ENCODE measurements around the gene SLC25A23.

Gene SLC25A23

GRCh38 chr19:6414793-6415590 lies 44.6 kb downstream of the SLC25A23 start:
- Histone ChIP-seq H3K79me2 (ENCODE audit: insufficient read depth, low read length) (peaks cover 25% of the 10 kb centered on the region), H4K20me1 (ENCODE audit: insufficient read depth, low read length) (peaks cover 72% of the 10 kb centered on the region), H3K9ac (ENCODE audit: low read depth, low read length) (no peak overlapping the region), H3K27ac (ENCODE audit: low read length) (no peak overlapping the region), H3K4me3 (ENCODE audit: low read depth in 1 of 2, low read length in 2 of 2) (no peak overlapping the region), H3K36me3 (ENCODE audit: insufficient read depth, low read length) (peaks cover 66% of the 10 kb centered on the region), H3K4me1 (ENCODE audit: insufficient read depth, low read length) (no peaks in the 10 kb centered on the region), H2AFZ (ENCODE audit: low read depth, low read length) (no peak overlapping the region), H3K27me3 (ENCODE audit: insufficient read depth, low read length, poor library complexity) (no peaks in the 10 kb centered on the region), H3K9me3 (ENCODE audit: insufficient read depth, low read length, severe bottlenecking) (no peaks in the 10 kb centered on the region), H3K4me2 (ENCODE audit: insufficient read depth, low read length) (no peak overlapping the region)
- TF ChIP-seq EZH2 (IDR thresholded peaks at IDR 0.05; ENCODE audit: borderline replicate concordance, low read depth, low read length, severe bottlenecking) (no peak), CTCF (IDR thresholded peaks at IDR 0.05; ENCODE audit: borderline replicate concordance, extremely low read depth, low read length, poor library complexity, severe bottlenecking) (no peak)
- ATAC-seq (ENCODE audit: insufficient read depth, low read depth) (no peak), DNase-seq (no peak)

- TF ChIP-seq CTCF (IDR thresholded peaks at IDR 0.05; ENCODE audit: borderline replicate concordance, extremely low read depth, low read length, poor library complexity, severe bottlenecking), result no peak
- no peak for TF ChIP-seq EZH2 (IDR thresholded peaks at IDR 0.05; ENCODE audit: borderline replicate concordance, low read depth, low read length, severe bottlenecking)
- no peak for DNase-seq
- no peak for ATAC-seq (ENCODE audit: insufficient read depth, low read depth)
- peaks cover 56% of the 10 kb centered on the region for H3K36me3 ChIP-seq (ENCODE audit: insufficient read depth, low read length)
- H3K4me3 ChIP-seq (ENCODE audit: low read depth in 1 of 2, low read length in 2 of 2), result no peak overlapping the region
- H3K27me3 ChIP-seq (ENCODE audit: insufficient read depth, low read length, poor library complexity), result no peaks in the 10 kb centered on the region
- H3K9me3 ChIP-seq (ENCODE audit: insufficient read depth, low read length, severe bottlenecking), result no peaks in the 10 kb centered on the region
- no peak overlapping the region for H3K9ac ChIP-seq (ENCODE audit: low read depth, low read length)
- no peaks in the 10 kb centered on the region for H3K4me1 ChIP-seq (ENCODE audit: insufficient read depth, low read length)
- peaks cover 61% of the 10 kb centered on the region for H4K20me1 ChIP-seq (ENCODE audit: insufficient read depth, low read length)
- no peak overlapping the region for H3K27ac ChIP-seq (ENCODE audit: low read length)
- peaks cover 15% of the 10 kb centered on the region for H3K79me2 ChIP-seq (ENCODE audit: insufficient read depth, low read length)
- H3K4me2 ChIP-seq (ENCODE audit: insufficient read depth, low read length), result no peak overlapping the region
- H2AFZ ChIP-seq (ENCODE audit: low read depth, low read length), result no peak overlapping the region
Measured at GRCh38 chr19:6413721-6414643, 45.6 kb downstream of the SLC25A23 start.

- Histone ChIP-seq H4K20me1 (ENCODE audit: insufficient read depth, low read length) (peaks cover 54% of the 10 kb centered on the region), H3K36me3 (ENCODE audit: insufficient read depth, low read length) (peaks cover 49% of the 10 kb centered on the region), H3K27ac (ENCODE audit: low read length) (no peak overlapping the region), H2AFZ (ENCODE audit: low read depth, low read length) (no peak overlapping the region), H3K4me1 (ENCODE audit: insufficient read depth, low read length) (no peaks in the 10 kb centered on the region), H3K4me3 (ENCODE audit: low read depth in 1 of 2, low read length in 2 of 2) (no peak overlapping the region), H3K9ac (ENCODE audit: low read depth, low read length) (no peak overlapping the region), H3K79me2 (ENCODE audit: insufficient read depth, low read length) (peaks cover 8% of the 10 kb centered on the region), H3K9me3 (ENCODE audit: insufficient read depth, low read length, severe bottlenecking) (no peaks in the 10 kb centered on the region), H3K27me3 (ENCODE audit: insufficient read depth, low read length, poor library complexity) (no peaks in the 10 kb centered on the region), H3K4me2 (ENCODE audit: insufficient read depth, low read length) (no peak overlapping the region)
- ATAC-seq (ENCODE audit: insufficient read depth, low read depth), result no peak
- DNase-seq, result no peak
- TF ChIP-seq EZH2 (IDR thresholded peaks at IDR 0.05; ENCODE audit: borderline replicate concordance, low read depth, low read length, severe bottlenecking) (no peak), CTCF (IDR thresholded peaks at IDR 0.05; ENCODE audit: borderline replicate concordance, extremely low read depth, low read length, poor library complexity, severe bottlenecking) (no peak)
Measured at GRCh38 chr19:6413291-6413690, 46.3 kb downstream of the SLC25A23 start.
